ENCODE measurements around the gene MACROD2.

MACROD2 gene

DNA sequence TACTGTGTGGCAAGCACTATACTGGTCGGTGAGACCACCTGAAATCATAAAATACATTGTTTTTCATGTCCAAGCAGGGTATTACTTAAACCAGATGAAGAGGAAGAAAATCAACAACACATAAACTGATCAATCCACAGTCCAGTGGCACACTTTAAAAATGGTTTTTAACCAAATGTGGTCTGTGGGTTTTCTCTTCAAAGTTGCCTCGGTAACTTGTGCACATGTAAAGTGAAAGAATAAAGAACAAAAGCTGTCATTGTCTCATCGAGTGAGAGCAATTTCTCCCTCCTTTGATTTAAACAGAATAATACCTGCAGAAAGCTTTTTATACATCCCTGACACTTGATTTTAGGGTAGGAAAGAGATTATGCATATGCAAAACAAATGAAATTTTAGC, 338.4 kb downstream of the MACROD2 start:
- TF ChIP-seq Cebpa-rat (IDR thresholded peaks at IDR 0.05), result no peak
- no peak overlapping the region for H3K27ac ChIP-seq
- no peak overlapping the region; a peak in 1 of 22 replicates for H3K9ac ChIP-seq
- no peaks in the 10 kb centered on the region for H4K20me1 ChIP-seq
- peak overlapping the region in 6 of 11 experiments; percentile 11 to 44 (median 24); a peak in 9 of 22 replicates for H3K4me2 ChIP-seq
- H3K9me3 ChIP-seq (replicated peaks in 1 of 11), result no peaks in the 10 kb centered on the region
- H3K4me3 ChIP-seq, result no peak overlapping the region
- H3K4me1 ChIP-seq, result peaks cover 0 to 16% (median 3%) of the 10 kb centered on the region in 10 experiments; a peak in 9 of 20 replicates
- H3K36me3 ChIP-seq, result no peaks in the 10 kb centered on the region
- H3K27me3 ChIP-seq, result no peaks in the 10 kb centered on the region

DNA sequence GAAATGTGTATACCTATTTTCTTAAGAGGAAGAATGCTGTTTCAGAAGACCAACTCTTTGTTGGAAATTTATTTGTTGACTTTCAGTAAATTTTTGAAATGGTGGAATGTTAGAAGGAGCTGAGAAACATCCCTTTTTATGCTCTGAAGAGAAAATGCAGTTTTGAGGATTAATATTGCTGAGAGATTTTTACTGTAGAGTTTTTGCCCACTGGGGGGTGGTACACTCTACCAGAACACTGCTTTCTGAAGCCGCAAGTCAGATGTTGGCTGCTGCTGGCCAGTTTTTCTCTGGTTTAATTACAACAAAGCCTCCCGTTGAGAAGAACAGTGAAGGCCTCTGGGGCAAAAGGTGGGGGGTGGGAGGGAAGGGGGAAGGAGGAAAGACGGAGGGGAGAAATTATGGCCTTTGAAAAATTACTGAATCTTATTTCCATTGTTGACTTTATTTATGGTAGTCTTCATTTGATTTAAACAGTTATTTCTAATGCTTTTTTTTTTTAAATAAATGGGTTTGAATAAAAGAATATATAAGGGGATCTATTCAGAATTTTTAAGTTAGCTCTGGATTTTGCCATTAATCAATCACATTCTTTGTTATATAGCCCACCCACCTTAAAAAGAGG, 339.1 kb downstream of the MACROD2 start:
- no peaks in the 10 kb centered on the region for H3K36me3 ChIP-seq
- peaks cover 0 to 16% (median 3%) of the 10 kb centered on the region in 10 experiments; a peak in 9 of 20 replicates for H3K4me1 ChIP-seq
- TF ChIP-seq Cebpa-rat (IDR thresholded peaks at IDR 0.05), result no peak
- H3K27me3 ChIP-seq, result no peaks in the 10 kb centered on the region
- no peaks in the 10 kb centered on the region for H3K9me3 ChIP-seq (replicated peaks in 1 of 11)
- no peaks in the 10 kb centered on the region for H4K20me1 ChIP-seq
- no peak overlapping the region for H3K4me3 ChIP-seq
- H3K27ac ChIP-seq, result no peak overlapping the region
- H3K4me2 ChIP-seq, result peak overlapping the region in 4 of 11 experiments; percentile 11 to 44 (median 16); a peak in 6 of 22 replicates
- H3K9ac ChIP-seq, result no peak overlapping the region; a peak in 1 of 22 replicates

DNA sequence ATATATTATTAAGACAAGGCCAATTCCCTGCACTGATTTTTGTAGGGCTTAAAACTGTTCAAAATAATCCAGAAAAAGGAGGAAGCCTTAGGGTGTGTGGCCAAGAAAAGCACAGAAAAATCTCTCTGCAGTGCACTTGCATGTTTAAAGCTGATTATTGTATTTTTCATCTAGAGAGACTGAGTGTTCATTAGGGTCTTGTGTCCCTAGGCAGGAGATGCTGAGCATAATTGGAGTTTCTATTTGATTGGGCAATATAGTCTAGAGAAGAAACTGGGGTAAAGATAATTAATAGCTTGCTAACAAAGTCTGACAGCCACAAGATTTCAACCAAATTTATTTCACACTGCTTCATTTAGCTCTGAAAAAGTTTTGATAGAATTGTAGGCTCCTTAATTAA, 339.7 kb downstream of the MACROD2 start:
- TF ChIP-seq Cebpa-rat (IDR thresholded peaks at IDR 0.05), result no peak
- H4K20me1 ChIP-seq, result no peaks in the 10 kb centered on the region
- H3K27ac ChIP-seq, result no peak overlapping the region
- no peak overlapping the region for H3K4me2 ChIP-seq
- H3K36me3 ChIP-seq, result no peaks in the 10 kb centered on the region
- no peaks in the 10 kb centered on the region for H3K27me3 ChIP-seq
- no peaks in the 10 kb centered on the region for H3K9me3 ChIP-seq (replicated peaks in 1 of 11)
- no peak overlapping the region for H3K4me3 ChIP-seq
- no peak overlapping the region for H3K9ac ChIP-seq
- H3K4me1 ChIP-seq, result peaks cover 0 to 16% (median 3%) of the 10 kb centered on the region in 10 experiments; a peak in 9 of 20 replicates

DNA sequence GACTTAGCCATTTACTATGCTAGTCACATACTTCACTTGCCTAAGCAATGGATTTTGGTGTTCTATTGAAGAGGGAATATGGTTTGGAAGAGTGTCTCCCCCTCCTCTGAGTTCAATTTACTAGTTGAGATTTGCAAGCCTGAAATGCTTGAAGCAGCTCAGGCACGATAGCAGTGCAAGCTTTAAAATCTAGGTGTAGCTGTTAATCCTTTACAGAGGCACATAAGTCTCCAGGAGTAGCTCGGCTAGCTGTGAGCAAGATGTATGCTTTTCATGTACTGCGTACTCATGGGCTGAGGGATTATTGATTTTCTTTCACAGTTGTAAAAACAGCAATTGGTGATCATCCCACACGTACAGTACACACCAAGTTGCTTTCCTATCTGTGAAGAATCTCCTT, 341.4 kb downstream of the MACROD2 start:
- Histone ChIP-seq H3K9ac (peak overlapping the region in 1 of 11 experiments; percentile 52; a peak in 1 of 22 replicates), H4K20me1 (no peaks in the 10 kb centered on the region), H3K4me1 (peaks cover 0 to 16% (median 4%) of the 10 kb centered on the region in 10 experiments; a peak in 12 of 20 replicates), H3K4me2 (peak overlapping the region in 5 of 11 experiments; percentile 63 to 78 (median 69); a peak in 5 of 22 replicates), H3K9me3 (replicated peaks in 1 of 11) (no peaks in the 10 kb centered on the region), H3K27me3 (no peaks in the 10 kb centered on the region), H3K4me3 (no peak overlapping the region), H3K27ac (no peak overlapping the region), H3K36me3 (no peaks in the 10 kb centered on the region)
- no peak for TF ChIP-seq Cebpa-rat (IDR thresholded peaks at IDR 0.05)

DNA sequence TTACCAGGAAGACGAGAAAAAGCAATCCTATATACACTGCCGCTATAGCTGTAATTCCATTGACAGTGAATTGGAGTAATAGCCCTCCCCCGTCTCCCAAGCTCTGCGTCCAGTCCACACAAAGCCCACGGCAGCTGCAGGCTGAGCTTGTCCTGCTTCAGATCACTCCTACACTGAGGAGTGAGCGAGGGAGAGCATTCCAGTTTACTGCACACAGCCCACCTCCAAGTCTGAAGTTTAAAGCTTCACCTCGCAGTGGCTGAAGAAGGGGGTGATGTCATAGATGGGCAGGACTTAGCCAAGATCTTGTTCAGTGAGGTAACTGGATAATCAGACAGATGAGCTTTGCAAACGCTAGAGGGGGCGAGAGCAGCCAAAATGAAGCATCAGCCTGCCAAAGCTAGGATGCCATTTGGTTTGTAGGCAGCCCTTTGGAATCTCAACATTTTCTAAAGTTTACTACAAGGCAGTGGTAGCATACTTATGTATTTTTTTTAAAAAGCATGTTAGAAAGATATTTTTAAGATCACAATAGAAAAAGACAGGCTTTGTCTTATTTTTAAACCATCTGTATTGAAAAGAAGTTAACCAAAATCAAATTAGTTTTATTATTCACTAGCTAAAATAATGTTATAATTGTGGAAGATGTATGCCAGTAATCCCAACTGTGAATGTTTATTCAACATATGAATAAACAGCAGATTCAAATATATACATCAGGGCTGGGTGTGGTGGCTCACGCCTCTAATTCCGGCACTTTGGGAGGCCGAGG, 342.3 kb downstream of the MACROD2 start, which contains the start of gene FLRT3:
Gene FLRT3 (minus strand): TSS at position 213 of the 772 bp plus-strand sequence. CDS start 10,106 bp downstream, outside the sequence.
- Histone ChIP-seq H3K9me3 (replicated peaks in 1 of 11) (no peaks in the 10 kb centered on the region), H3K4me1 (peaks cover 0 to 16% (median 10%) of the 10 kb centered on the region in 10 experiments; a peak in 15 of 20 replicates), H4K20me1 (no peaks in the 10 kb centered on the region), H3K27me3 (no peaks in the 10 kb centered on the region), H3K4me3 (peak within 1 kb of the TSS; percentile 37 to 60 (median 49); a peak in 16 of 20 replicates), H3K9ac (peak within 1 kb of the TSS in 10 of 11 experiments; percentile 31 to 66 (median 52); a peak in 12 of 22 replicates), H3K27ac (no peak within 1 kb of the TSS), H3K36me3 (no peaks in the 10 kb centered on the region), H3K4me2 (peak within 1 kb of the TSS; percentile 63 to 91 (median 74))
- no peak for TF ChIP-seq Cebpa-rat (IDR thresholded peaks at IDR 0.05)

DNA sequence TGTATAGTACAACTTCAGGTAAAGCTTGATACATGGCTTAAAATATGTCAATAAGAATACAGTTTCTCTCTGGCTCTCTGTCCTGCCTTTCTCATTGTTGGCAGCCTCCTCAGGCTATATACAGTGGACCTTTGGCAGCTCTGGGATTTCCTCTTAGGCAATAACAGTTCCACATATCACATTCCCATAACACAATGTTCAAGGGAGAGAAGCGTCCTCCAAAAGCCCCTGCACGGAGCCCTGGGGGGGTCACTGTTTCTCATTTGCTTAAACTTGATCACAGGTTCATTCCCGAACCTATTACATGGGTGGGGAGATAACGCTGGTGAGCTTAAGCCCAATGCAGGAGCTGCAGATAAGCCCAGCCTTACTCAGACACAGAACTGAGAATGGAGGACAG, 346.5 kb downstream of the MACROD2 start:
- no peak overlapping the region for H3K4me3 ChIP-seq
- TF ChIP-seq Cebpa-rat (IDR thresholded peaks at IDR 0.05), result no peak
- peak overlapping the region in 2 of 11 experiments; percentile 28 to 54; a peak in 1 of 22 replicates for H3K4me2 ChIP-seq
- peaks cover 0 to 24% (median 7%) of the 10 kb centered on the region in 10 experiments; a peak in 10 of 20 replicates for H3K4me1 ChIP-seq
- H3K9ac ChIP-seq, result no peak overlapping the region
- H3K27me3 ChIP-seq, result no peaks in the 10 kb centered on the region
- H3K27ac ChIP-seq, result no peak overlapping the region
- no peaks in the 10 kb centered on the region for H3K9me3 ChIP-seq (replicated peaks in 1 of 11)
- H4K20me1 ChIP-seq, result no peaks in the 10 kb centered on the region
- H3K36me3 ChIP-seq, result no peaks in the 10 kb centered on the region

DNA sequence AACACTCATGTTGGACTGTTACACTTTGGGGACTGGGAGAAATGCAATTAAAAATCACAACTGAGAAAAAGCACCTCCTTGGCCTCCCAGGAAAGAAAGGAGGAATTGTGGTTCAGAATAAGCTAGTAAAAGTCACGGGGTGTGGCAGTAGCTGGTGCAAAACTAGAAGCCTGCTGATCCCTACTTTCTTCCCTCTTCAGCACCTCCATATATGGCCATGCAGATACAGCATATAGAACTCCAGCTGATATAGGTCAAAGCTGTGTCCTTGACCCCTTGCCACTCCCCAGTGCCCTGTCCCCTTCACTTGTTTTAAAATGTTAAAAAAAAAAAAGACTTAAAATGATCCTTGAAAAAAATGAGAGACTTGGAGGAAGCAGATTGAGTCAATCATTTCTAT, 347.6 kb downstream of the MACROD2 start:
- H3K4me3 ChIP-seq, result no peak overlapping the region
- H3K4me2 ChIP-seq, result peak overlapping the region in 3 of 11 experiments; percentile 19 to 68 (median 54); a peak in 5 of 22 replicates
- no peaks in the 10 kb centered on the region for H3K36me3 ChIP-seq
- no peak overlapping the region for H3K9ac ChIP-seq
- H3K27ac ChIP-seq, result no peak overlapping the region; a peak in 1 of 22 replicates
- no peaks in the 10 kb centered on the region for H3K9me3 ChIP-seq (replicated peaks in 1 of 11)
- TF ChIP-seq Cebpa-rat (IDR thresholded peaks at IDR 0.05), result no peak
- peaks cover 0 to 28% (median 2%) of the 10 kb centered on the region in 10 experiments; a peak in 6 of 20 replicates for H3K4me1 ChIP-seq
- H4K20me1 ChIP-seq, result no peaks in the 10 kb centered on the region
- H3K27me3 ChIP-seq, result no peaks in the 10 kb centered on the region

DNA sequence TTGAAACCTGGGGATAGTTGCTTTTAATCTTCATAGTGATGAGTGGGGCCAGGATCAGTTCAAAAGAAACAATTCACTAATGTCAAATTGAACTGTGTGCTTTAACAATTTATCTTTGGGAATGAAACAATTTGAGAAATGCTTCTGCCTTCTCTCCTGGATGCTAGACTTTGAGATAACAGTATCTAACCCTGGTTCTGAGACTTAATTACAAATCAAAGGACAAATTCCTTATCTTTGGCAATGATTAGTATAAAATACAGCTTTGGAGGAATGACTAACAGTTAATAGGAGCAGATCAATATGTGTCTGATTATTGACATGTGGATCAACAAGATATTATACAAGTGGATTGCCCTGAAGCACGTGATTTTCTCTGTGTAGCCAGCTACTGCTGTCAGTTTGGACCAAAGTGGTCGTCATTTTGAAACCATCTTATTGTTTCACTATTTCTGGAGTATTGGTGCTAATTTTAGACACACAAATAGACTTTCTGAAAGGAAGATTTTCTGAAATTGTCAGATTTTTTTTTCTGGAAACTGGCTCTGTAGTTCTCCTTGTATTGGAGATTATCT, 348.3 kb downstream of the MACROD2 start:
- Histone ChIP-seq H3K27ac (no peak overlapping the region), H3K4me2 (peak overlapping the region in 2 of 11 experiments; percentile 54 to 68; a peak in 1 of 22 replicates), H3K27me3 (no peaks in the 10 kb centered on the region), H3K4me3 (no peak overlapping the region), H4K20me1 (no peaks in the 10 kb centered on the region), H3K36me3 (no peaks in the 10 kb centered on the region), H3K4me1 (peaks cover 0 to 28% (median 2%) of the 10 kb centered on the region in 10 experiments; a peak in 6 of 20 replicates), H3K9me3 (replicated peaks in 1 of 11) (no peaks in the 10 kb centered on the region), H3K9ac (no peak overlapping the region)
- TF ChIP-seq Cebpa-rat (IDR thresholded peaks at IDR 0.05), result no peak

DNA sequence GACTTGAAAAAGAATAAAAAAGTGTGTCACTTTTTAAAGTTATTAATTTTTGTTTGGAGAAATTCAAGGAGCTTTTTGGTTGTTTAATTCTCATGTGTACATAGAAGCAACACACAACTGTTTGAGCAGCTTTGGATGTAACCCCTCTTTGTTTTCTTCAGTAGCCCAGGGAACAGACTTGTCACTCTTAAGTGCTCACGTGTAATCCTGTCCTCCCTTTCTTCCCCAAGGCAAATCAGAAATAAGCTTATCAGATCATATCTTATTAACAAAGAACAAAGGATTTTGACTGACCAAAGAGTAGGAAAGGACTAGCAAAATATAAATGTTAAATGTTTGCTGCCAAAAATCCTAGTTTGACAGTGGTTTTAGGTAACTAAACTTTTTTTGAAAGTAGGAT, 349.4 kb downstream of the MACROD2 start:
- no peak overlapping the region for H3K4me3 ChIP-seq
- no peaks in the 10 kb centered on the region for H3K27me3 ChIP-seq
- no peak overlapping the region for H3K9ac ChIP-seq
- no peaks in the 10 kb centered on the region for H4K20me1 ChIP-seq
- no peak overlapping the region for H3K4me2 ChIP-seq
- no peak overlapping the region for H3K27ac ChIP-seq
- H3K4me1 ChIP-seq, result peaks cover 0 to 31% (median 2%) of the 10 kb centered on the region in 10 experiments; a peak in 6 of 20 replicates
- TF ChIP-seq Cebpa-rat (IDR thresholded peaks at IDR 0.05), result no peak
- no peaks in the 10 kb centered on the region for H3K9me3 ChIP-seq (replicated peaks in 1 of 11)
- no peaks in the 10 kb centered on the region for H3K36me3 ChIP-seq

Data from BLaER1 treated with 17β-estradiol and CSF1 and Interleukin-3, amounts not matched to agents 10 nM and 100 nM (cell line).